H1 (cell line): ENCODE results near the gene CDH7. TPM values are rescaled to one million over a fixed set of nuclear protein-coding genes. Genes with fewer than 3 reads are reported as not detected.

Experiments used
- CTCF ChIA-PET: fragments of 300-600 bp; sonication (Branson Sonifier 250); formaldehyde crosslinking; loops from one replicate; lab custom pipeline; 2021; ENCODE audit not compliant: partially characterized antibody; lab: Charles Lee
- POLR2A ChIA-PET: fragments of 300-600 bp; sonication (Branson Sonifier 250); formaldehyde crosslinking; loops from one replicate; lab custom pipeline; 2021; ENCODE audit warnings: inconsistent platforms; ENCODE audit not compliant: partially characterized antibody; lab: Charles Lee
- DNase-seq, 2 experiments: peaks; one replicate each; pipeline versions ENCODE4 v3.0.0 to v3.0.0-alpha.2; 2010 to 2022; ENCODE audit warnings: low spot score in 2 of 2, low read depth in 1 of 2, mixed read lengths in 1 of 2
- FAIRE-seq: peaks from 2 replicates; lab custom pipeline; 2011; peaks lifted over from hg19 to GRCh38; lab: Jason Lieb, UNC
- H2AFZ ChIP-seq: 2 replicates; pipeline ENCODE4 v1.8.1; 2012; ENCODE audit warnings: low read length, inconsistent platforms
- H2AK5ac ChIP-seq: 2 replicates; pipeline ENCODE4 v1.6.1; 2013; ENCODE audit warnings: low read depth, low read length
- H2BK120ac ChIP-seq: replicated peaks from 2 replicates; pipeline ENCODE3; 2013; ENCODE audit warnings: low read depth, low read length, inconsistent platforms
- H2BK12ac ChIP-seq: 2 replicates; pipeline ENCODE4 v1.6.1; 2013; ENCODE audit warnings: low read depth, low read length
- H2BK15ac ChIP-seq: 2 replicates; pipeline ENCODE4 v1.6.1; 2013; ENCODE audit warnings: low read length
- H2BK20ac ChIP-seq: 2 replicates; pipeline ENCODE4 v1.6.1; 2013; ENCODE audit warnings: low read length
- H2BK5ac ChIP-seq: 2 replicates; pipeline ENCODE4 v1.6.1; 2013; ENCODE audit warnings: low read depth, low read length
- H3K14ac ChIP-seq: 2 replicates; pipeline ENCODE4 v1.6.1; 2013; ENCODE audit warnings: inconsistent platforms; ENCODE audit not compliant: insufficient read length
- H3K18ac ChIP-seq: 2 replicates; pipeline ENCODE4 v1.6.1; 2013; ENCODE audit warnings: low read length; ENCODE audit errors: extremely low read depth
- H3K23ac ChIP-seq: 2 replicates; pipeline ENCODE4 v1.6.1; 2013; ENCODE audit warnings: inconsistent platforms; ENCODE audit not compliant: insufficient read length
- H3K23me2 ChIP-seq: 2 replicates; pipeline ENCODE4 v1.6.1; 2013; ENCODE audit warnings: low read depth, low read length
- H3K27ac ChIP-seq: 2 replicates; pipeline ENCODE4 v1.6.1; 2011; ENCODE audit warnings: low read depth, low read length, inconsistent platforms
- H3K27me3 ChIP-seq, 4 experiments: replicated peaks in 1 of 4; 1 replicate in 1 of 4; 2 replicates in 3 of 4; pipeline versions ENCODE4 v1.6.1 to v1.8.1; 2011 to 2013; ENCODE audit warnings: low read length in 3 of 4, mild to moderate bottlenecking in 3 of 4, inconsistent platforms in 2 of 4, mixed read lengths in 2 of 4, moderate library complexity in 1 of 4; ENCODE audit not compliant: control insufficient read depth in 3 of 4, insufficient read depth in 3 of 4; ENCODE audit errors: extremely low read depth in 1 of 4
- H3K36me3 ChIP-seq, 4 experiments: 2 replicates each; pipeline versions ENCODE4 v1.6.1 to v1.8.1; 2011 to 2013; ENCODE audit warnings: mild to moderate bottlenecking in 4 of 4, low read length in 3 of 4, moderate library complexity in 2 of 4, control low read depth in 1 of 4, inconsistent platforms in 1 of 4; ENCODE audit not compliant: insufficient read depth in 4 of 4, control insufficient read depth in 2 of 4
- H3K4ac ChIP-seq: replicated peaks from 2 replicates; pipeline ENCODE3; 2013; ENCODE audit warnings: low read length, low read depth, mixed read lengths, inconsistent platforms; ENCODE audit not compliant: insufficient read length
- H3K4me1 ChIP-seq, 4 experiments: replicated peaks in 1 of 4; 1 replicate in 1 of 4; 2 replicates in 3 of 4; pipeline versions ENCODE4 v1.6.1 to v1.8.1; 2011 to 2013; ENCODE audit warnings: low read length in 3 of 4, inconsistent platforms in 2 of 4, mixed read lengths in 1 of 4; ENCODE audit not compliant: insufficient read depth in 4 of 4, control insufficient read depth in 3 of 4
- H3K4me2 ChIP-seq, 2 experiments: 2 replicates each; pipeline versions ENCODE4 v1.6.1 to v1.8.1; 2011 to 2013; ENCODE audit warnings: low read depth in 2 of 2, low read length in 2 of 2, control low read depth in 1 of 2, inconsistent platforms in 1 of 2, mild to moderate bottlenecking in 1 of 2; ENCODE audit not compliant: insufficient read depth in 1 of 2
- H3K4me3 ChIP-seq, 4 experiments: fragments of 200-600, 300-600 bp in 1 of 4; sonication (generic), shearing (Covaris generic), sonication (Bioruptor Twin) in 1 of 4; 2 replicates each; pipeline versions ENCODE4 v1.5.1 to v1.8.1; 2011 to 2016; ENCODE audit warnings: low read length in 4 of 4, low read depth in 3 of 4, control low read depth in 2 of 4, inconsistent platforms in 2 of 4, mild to moderate bottlenecking in 2 of 4, mixed read lengths in 1 of 4, moderate library complexity in 1 of 4; ENCODE audit not compliant: insufficient read depth in 2 of 4; ENCODE audit errors: extremely low read depth in 1 of 4
- H3K56ac ChIP-seq: replicated peaks from 2 replicates; pipeline ENCODE3; 2013; ENCODE audit warnings: low read depth, mild to moderate bottlenecking, mixed read lengths, low read length, inconsistent platforms; ENCODE audit not compliant: insufficient read length
- H3K79me1 ChIP-seq: 2 replicates; pipeline ENCODE4 v1.6.1; 2013; ENCODE audit warnings: low read depth, low read length, control low read depth
- H3K79me2 ChIP-seq, 2 experiments: 2 replicates each; pipeline versions ENCODE4 v1.6.1 to v1.8.1; 2012 to 2013; ENCODE audit warnings: low read length in 2 of 2, mild to moderate bottlenecking in 2 of 2, inconsistent platforms in 1 of 2; ENCODE audit not compliant: insufficient read depth in 2 of 2, control insufficient read depth in 1 of 2
- H3K9ac ChIP-seq, 4 experiments: replicated peaks in 1 of 4; 1 replicate in 1 of 4; 2 replicates in 3 of 4; pipeline versions ENCODE4 v1.6.1 to v1.8.1; 2011 to 2013; ENCODE audit warnings: low read depth in 3 of 4, low read length in 3 of 4, control low read depth in 2 of 4, mild to moderate bottlenecking in 2 of 4, moderate library complexity in 2 of 4, inconsistent platforms in 1 of 4; ENCODE audit errors: extremely low read depth in 1 of 4
- H3K9me3 ChIP-seq, 2 experiments: 2 replicates each; pipeline versions ENCODE4 v1.6.1 to v1.8.1; 2012 to 2013; ENCODE audit warnings: mild to moderate bottlenecking in 2 of 2, moderate library complexity in 2 of 2, control low read depth in 1 of 2, inconsistent platforms in 1 of 2, low read depth in 1 of 2, low read length in 1 of 2, mixed read lengths in 1 of 2; ENCODE audit not compliant: insufficient read depth in 2 of 2
- H4K20me1 ChIP-seq, 2 experiments: replicated peaks in 1 of 2; 2 replicates each; pipeline versions ENCODE3 to v1.8.1; 2011 to 2013; ENCODE audit warnings: inconsistent platforms in 2 of 2, low read length in 2 of 2, mild to moderate bottlenecking in 1 of 2; ENCODE audit not compliant: insufficient read depth in 2 of 2, control insufficient read depth in 1 of 2
- H4K5ac ChIP-seq: 2 replicates; pipeline ENCODE4 v1.6.1; 2013; ENCODE audit warnings: low read length, low read depth, mixed read lengths, inconsistent platforms; ENCODE audit not compliant: insufficient read length
- H4K8ac ChIP-seq: 2 replicates; pipeline ENCODE4 v1.8.0; 2013; ENCODE audit warnings: mild to moderate bottlenecking, moderate library complexity, low read length, inconsistent platforms; ENCODE audit not compliant: insufficient read depth; ENCODE audit errors: extremely low read depth
- H4K91ac ChIP-seq: replicated peaks from 2 replicates; pipeline ENCODE3; 2013; ENCODE audit warnings: low read length, mixed read lengths, inconsistent platforms; ENCODE audit not compliant: insufficient read length
- RAD21 ChIP-seq, 2 experiments: IDR thresholded peaks in 1 of 2; conservative IDR thresholded peaks in 1 of 2; 2 replicates each; pipeline ENCODE4 v1.6.1; 2011; ENCODE audit warnings: low read depth in 2 of 2, low read length in 2 of 2, improper control_type of control experiment in 1 of 2, inconsistent platforms in 1 of 2, mild to moderate bottlenecking in 1 of 2, moderate library complexity in 1 of 2
- SP1 ChIP-seq: IDR thresholded peaks from 2 replicates; pipeline ENCODE4 v1.6.1; 2011; ENCODE audit warnings: low read depth, low read length
- TBP ChIP-seq: IDR thresholded peaks from 2 replicates; pipeline ENCODE4 v1.6.1; 2011; ENCODE audit warnings: low read depth, low read length, improper control_type of control experiment
- WGBS, 2 experiments: shearing (Covaris generic) in 1 of 2; methylation state at CpG; one replicate each; pipeline versions ENCODE4 v1.1.6 to v1.1.7; 2013 to 2015; ENCODE audit warnings: low lambda C conversion rate in 2 of 2, mixed read lengths in 2 of 2, inconsistent platforms in 1 of 2, low coverage in 1 of 2, missing lambda C conversion rate in 1 of 2; ENCODE audit not compliant: insufficient replicate concordance in 2 of 2, insufficient coverage in 1 of 2, insufficient read length in 1 of 2; ENCODE audit errors: extremely low coverage in 1 of 2, missing lambda C conversion rate in 1 of 2; 5-methylcytosine and 5-hydroxymethylcytosine counted together
- polyA plus RNA-seq, 7 experiments: library from polyadenylated mRNA; depleted of rRNA in 3 of 7; stranded (reverse) in 5 of 7; unstranded in 2 of 7; fragments of >200 nt in 5 of 7; fragments of 200-250 nt in 2 of 7; gene quantifications; 1 replicate in 5 of 7; 2 replicates in 1 of 7; 4 replicates in 1 of 7; pipeline versions ENCODE4 v1.2.1 to v1.2.3, GENCODE V29; 2011 to 2013; ENCODE audit warnings: missing spikeins in 2 of 7, mixed read lengths in 2 of 7
- total RNA-seq: library from RNA; stranded (reverse); fragmentation: NEBNext Ultra II Directional; extraction: Animal tissue kit (Norgen Biotek cat#: 25700); gene quantifications from 2 replicates; pipeline ENCODE4 v1.2.1, GENCODE V29; 2021
- TF ChIP-seq, protein P1 (sequence below), 3 experiments: IDR thresholded peaks; 1 replicate in 2 of 3; 2 replicates in 1 of 3; pipeline versions ENCODE4 v1.5.1 to v1.6.1; 2011; ENCODE audit warnings: low read length in 3 of 3, mild to moderate bottlenecking in 3 of 3, inconsistent platforms in 2 of 3, low read depth in 1 of 3, moderate library complexity in 1 of 3; ENCODE audit not compliant: insufficient read depth in 1 of 3; ENCODE audit errors: control extremely low read depth in 1 of 3

The CDH7 gene
- total and polyA plus RNA-seq, 2 of the 8 experiments (the other 6 are each of a cell fraction or from before 2014, with no cell fraction given) = 1.00 to 1.5 TPM

DNA sequence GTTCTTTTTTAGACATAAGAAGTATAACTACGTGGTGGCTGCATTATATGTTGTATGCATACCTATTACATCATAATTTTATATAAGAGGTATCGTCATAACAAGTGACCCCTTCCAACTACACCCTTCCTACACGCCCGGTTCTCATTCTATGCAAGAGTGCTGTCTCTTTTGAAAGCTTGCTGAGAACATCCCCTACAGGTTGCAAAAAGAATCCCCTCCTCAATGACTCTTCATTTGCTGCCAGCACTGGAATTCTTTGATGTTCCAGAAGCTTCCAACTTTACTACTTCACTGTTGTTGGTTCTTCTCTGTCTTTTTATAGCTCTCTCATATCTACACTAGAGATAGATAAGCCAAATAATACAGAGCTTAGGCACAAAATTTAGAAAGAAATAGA, 66.4 kb downstream of the CDH7 start:
- Histone ChIP-seq H3K23me2 (no peaks in the 10 kb centered on the region), H3K23ac (no peak overlapping the region), H3K4me2 (no peak overlapping the region), H3K27ac (no peak overlapping the region), H3K14ac (no peak overlapping the region), H3K79me1 (no peaks in the 10 kb centered on the region), H2BK5ac (no peak overlapping the region), H3K4me1 (no peaks in the 10 kb centered on the region), H3K4me3 (no peak overlapping the region), H3K27me3 (no peaks in the 10 kb centered on the region), H2BK20ac (no peak overlapping the region), H2BK120ac (no peak overlapping the region), H3K4ac (no peak overlapping the region), H2BK12ac (no peak overlapping the region), H2AK5ac (no peak overlapping the region), H2AFZ (no peak overlapping the region), H3K56ac (no peak overlapping the region), H4K91ac (no peak overlapping the region), H4K20me1 (no peaks in the 10 kb centered on the region), H3K18ac (no peak overlapping the region), H3K9ac (no peak overlapping the region), H2BK15ac (no peak overlapping the region), H4K8ac (no peak overlapping the region), H4K5ac (no peak overlapping the region), H3K79me2 (no peaks in the 10 kb centered on the region), H3K36me3 (no peaks in the 10 kb centered on the region), H3K9me3 (no peaks in the 10 kb centered on the region)
- CTCF ChIA-PET = interaction anchor here (1.0 to 1.4 kb wide), 5 partner anchors 10 to 63 kb away, joined by 3 to 5 read pairs (median 3); no protein-coding TSS in a partner anchor
- POLR2A ChIA-PET = no interaction called here
- WGBS, 2 experiments = 68% methylated on average over 4 of the region's 4 CpGs; no CpG with 5 or more reads in 1 of the 2 experiments
- no peak for FAIRE-seq
- DNase-seq = no peak
- TF ChIP-seq SP1 (no peak), TBP (no peak), RAD21 (IDR thresholded peaks at IDR 0.05 in 1 of 2, conservative IDR thresholded peaks at IDR 0.05 in 1 of 2; ENCODE audit: low read depth in 2 of 2, low read length in 2 of 2) (peak; percentile 22 to 27; a peak in 3 of 4 replicates)
- TF ChIP-seq, protein P1, sequence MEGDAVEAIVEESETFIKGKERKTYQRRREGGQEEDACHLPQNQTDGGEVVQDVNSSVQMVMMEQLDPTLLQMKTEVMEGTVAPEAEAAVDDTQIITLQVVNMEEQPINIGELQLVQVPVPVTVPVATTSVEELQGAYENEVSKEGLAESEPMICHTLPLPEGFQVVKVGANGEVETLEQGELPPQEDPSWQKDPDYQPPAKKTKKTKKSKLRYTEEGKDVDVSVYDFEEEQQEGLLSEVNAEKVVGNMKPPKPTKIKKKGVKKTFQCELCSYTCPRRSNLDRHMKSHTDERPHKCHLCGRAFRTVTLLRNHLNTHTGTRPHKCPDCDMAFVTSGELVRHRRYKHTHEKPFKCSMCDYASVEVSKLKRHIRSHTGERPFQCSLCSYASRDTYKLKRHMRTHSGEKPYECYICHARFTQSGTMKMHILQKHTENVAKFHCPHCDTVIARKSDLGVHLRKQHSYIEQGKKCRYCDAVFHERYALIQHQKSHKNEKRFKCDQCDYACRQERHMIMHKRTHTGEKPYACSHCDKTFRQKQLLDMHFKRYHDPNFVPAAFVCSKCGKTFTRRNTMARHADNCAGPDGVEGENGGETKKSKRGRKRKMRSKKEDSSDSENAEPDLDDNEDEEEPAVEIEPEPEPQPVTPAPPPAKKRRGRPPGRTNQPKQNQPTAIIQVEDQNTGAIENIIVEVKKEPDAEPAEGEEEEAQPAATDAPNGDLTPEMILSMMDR (IDR thresholded peaks at IDR 0.05; ENCODE audit: control extremely low read depth in 1 of 3, insufficient read depth in 1 of 3, low read depth in 1 of 3, low read length in 3 of 3) = peak in 1 of 3 experiments; percentile 38; a peak in 2 of 4 replicates
